Right lobe of liver (tissue), 4 donors: ENCODE data around the gene RSRP1.

ENCODE experiments used
- CTCF ChIP-seq, 4 donors: fragments of 200-600 bp in 3 of 4; fragments of 450-650 bp in 1 of 4; IDR thresholded peaks; one replicate each; pipeline versions ENCODE4 v1.5.1 to v1.8.0; 2016 to 2022; ENCODE audit warnings: antibody characterized with exemption in 4 of 4, mild to moderate bottlenecking in 2 of 4
- POLR2A ChIP-seq: fragments of 450-650 bp; IDR thresholded peaks from one replicate; pipeline ENCODE4 v1.6.1; 2017; ENCODE audit warnings: antibody characterized with exemption, mild to moderate bottlenecking
- donor health status: DM: no; HTN: no; CAD: no.
- donor health status: DM: no; HTN: no; CAD: no.
- donor health status: DM: no; HTN: yes; CAD: no.

GRCh38 chr1:25197235-25197975 is 49.8 kb downstream of the RSRP1 start:
- TF ChIP-seq POLR2A (no peak), CTCF (IDR thresholded peaks at IDR 0.05) (no peak)
